ENCODE data around the gene TRMT1.

The TRMT1 gene

DNA sequence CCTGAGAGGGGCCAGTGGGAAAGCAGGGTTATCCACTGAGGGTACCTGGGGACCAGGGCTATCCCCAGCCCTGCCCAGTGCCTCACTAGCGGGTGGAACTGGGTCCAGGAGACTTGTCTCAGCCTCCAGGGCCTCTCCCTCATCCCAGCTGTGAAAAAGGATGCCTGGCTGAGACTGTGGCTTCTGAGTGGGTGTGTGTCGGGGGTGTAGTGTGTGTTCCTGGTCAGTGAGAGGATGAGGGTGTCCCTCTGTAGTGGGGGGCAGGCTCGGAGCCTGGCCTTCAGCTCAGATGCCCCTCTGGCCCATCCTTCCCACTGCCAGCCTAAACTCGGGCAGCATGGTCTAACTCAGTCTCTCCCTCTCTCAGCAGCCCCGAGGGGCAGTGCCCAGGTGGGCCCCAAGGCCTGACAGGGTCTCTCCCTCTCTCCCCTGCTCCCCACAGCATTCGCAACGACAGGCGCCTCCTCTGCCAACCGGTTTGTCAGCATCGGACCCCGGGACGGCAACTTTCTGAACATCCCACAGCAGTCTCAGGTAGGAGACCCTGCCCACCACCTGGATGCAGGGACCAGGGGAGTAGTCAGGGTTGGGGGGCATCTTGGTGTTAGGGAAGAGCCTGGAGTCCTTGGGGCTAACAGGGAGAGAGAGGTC is 26.6 kb downstream of the TRMT1 start:
- DNase-seq, result no peak

DNA sequence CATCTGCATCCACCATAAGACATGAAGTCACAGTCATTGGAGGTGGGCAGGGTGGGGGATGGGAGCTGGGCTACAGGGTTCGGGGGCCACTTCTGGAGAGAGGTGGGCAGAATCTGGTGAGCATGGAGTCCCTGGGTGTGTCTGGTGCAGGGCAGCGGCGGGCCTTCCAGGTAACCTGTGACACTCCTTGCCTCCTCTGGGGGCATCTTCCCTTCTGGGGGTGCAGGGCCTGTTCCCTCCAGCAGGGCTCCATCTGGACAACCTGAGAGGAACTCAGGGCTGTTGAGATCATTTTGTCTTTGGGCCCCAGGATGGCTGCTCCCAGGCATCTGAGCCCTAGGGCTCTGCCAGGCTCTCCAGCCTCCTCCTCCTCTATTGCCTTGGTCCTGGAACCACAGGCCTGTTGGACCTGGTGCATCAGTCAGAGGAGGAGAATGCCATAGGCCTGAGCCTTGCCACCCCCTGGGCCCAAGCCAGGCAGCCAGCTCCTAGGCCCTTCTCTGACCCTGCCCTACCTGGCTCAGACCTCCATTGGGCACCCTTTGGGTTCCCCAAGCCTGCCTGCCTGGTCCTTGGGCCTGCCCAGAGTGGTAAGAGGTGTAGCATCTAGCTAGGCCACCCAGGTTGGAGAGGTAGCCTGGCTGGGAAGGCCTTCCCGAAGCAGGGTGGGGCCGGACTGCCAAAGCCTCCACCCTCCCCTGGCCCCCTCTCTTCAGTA is 27.2 kb downstream of the TRMT1 start:
- DNase-seq, result no peak

- DNase-seq, result no peak
These were observed 28.6 kb downstream of the TRMT1 start for GRCh38 chr19:13087795-13088537.

DNA sequence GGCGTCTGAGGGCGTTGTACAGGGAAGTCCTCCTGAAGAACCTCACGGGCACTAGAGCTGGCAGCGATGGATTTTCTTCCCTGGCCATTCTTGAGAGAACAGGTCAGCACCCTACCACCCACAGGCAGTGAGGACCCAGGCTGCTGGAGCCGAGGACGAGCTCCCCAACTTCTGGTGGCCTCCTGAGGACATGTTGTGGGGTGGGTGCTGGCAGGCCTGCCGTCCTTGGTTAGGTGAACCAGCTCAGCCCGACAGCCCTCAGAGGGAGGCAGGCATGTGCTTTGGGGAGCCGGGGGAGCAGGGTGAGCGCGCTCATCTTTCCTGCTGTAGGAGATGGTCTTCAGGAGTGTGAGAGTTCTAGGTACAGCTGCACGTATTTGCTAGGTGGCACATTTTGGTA is 29.2 kb downstream of the TRMT1 start:
- DNase-seq, result no peak

- DNase-seq, result no peak
These were observed 30.2 kb downstream of the TRMT1 start for GRCh38 chr19:13086341-13086740.

GRCh38 chr19:13085666-13086065 is 30.9 kb downstream of the TRMT1 start:
- no peak for DNase-seq

DNA sequence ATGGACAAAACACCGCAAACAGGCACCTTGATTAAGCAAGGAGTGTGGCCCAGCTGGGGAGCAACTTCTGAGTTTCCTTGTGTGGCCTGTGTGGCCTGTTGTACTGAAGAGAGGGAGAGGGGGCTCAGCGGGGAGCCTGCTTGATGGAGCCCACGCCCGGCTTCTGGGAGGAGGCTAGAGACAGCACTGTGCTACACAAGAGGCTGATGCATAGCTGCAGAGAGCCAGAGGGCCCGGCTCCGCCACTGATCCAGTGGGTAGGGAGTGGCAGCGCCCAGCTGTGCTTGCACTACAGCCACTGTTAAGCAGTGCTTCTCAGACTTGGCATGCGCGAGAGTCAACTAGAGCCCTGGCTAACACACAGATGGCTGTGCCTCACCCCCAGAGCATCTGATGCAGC is 32.9 kb downstream of the TRMT1 start:
- DNase-seq, result no peak

DNA sequence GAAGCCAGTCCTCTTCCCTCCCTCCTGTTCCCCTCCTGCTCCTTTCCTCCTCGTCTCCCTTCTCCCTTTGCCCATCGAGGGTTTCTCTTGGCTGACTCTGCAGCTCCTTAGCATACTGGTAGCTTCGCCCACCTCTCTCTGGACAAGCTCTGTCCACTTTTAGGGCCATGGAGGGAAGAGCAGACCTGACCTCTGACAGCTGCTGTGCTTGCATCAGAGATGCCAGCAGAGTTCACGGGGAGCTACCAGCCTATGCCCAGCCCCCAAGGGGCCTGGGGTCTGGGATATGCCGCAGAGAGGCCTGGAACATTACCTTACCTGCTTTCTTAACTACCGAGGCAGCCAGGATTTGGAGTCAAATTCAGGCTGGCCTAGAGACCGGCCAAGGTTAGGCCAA is 33.5 kb downstream of the TRMT1 start:
- DNase-seq, result no peak

GRCh38 chr19:13082192-13083007 is 34.1 kb downstream of the TRMT1 start:
- no peak for DNase-seq

- no peak for DNase-seq
These were observed 37.0 kb downstream of the TRMT1 start for GRCh38 chr19:13079542-13079986.

- DNase-seq, result no peak
These were observed 37.5 kb downstream of the TRMT1 start for GRCh38 chr19:13078897-13079541.

DNA sequence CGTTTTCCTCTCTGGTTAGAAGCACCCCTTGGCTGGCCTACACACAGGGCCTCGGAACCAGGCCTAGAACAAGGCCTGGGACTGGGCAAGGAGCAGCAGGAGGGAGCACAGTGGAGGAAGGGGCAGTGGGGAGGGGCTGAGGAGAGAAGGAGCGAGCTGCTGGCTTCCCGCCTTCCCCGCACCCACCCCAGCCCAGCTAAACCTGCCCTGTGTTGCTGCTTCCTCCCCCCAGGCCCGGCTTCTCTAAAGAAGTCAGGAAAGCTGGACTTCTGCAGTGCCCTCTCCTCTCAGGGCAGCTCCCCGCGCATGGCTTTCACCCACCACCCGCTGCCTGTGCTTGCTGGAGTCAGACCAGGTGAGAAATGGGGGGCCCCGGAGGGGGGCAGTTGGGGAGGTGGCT is 38.2 kb downstream of the TRMT1 start:
- DNase-seq, result no peak

GRCh38 chr19:13077240-13077639 is 39.3 kb downstream of the TRMT1 start:
- no peak for DNase-seq

DNA sequence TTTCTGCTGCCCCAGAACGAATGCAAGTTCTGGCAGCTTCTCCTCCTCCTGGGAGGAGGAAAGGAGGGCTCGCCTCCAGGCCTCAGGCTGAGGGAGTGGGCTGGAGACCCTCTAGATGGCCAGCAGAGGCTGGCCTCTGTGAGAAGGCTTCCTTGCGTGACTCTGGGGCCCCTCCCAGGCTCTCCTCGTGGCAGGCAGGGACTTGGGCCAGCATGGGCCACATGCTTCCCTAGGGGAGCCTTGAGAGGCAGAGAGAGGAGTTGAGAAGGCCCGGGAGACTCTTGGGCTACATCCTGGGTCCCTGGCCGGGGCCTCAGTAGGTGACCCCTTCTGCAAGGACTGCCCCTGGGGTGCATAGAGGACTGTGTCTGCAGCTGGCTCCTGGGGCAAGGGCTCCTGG is 39.8 kb downstream of the TRMT1 start:
- no peak for DNase-seq

DNA sequence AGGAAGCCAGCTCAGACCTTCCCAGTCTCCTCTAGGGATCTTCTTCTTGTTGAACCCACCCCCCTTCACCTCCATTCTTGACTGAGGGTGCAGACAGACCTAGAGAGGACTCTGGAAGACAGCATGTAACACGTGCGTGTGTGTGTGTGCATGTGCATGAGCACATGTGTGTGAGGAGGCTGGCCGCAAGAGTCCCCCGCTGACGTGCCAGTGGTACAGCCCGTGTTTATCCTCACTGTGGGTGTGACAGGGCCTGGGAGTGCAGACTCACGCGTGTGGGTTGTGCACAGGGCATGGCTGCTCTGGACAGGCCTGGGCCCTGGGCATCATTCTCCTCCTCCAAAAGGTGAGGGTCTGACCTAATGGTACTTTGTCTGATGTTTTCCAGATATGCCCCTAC is 40.2 kb downstream of the TRMT1 start:
- DNase-seq, result no peak

DNA sequence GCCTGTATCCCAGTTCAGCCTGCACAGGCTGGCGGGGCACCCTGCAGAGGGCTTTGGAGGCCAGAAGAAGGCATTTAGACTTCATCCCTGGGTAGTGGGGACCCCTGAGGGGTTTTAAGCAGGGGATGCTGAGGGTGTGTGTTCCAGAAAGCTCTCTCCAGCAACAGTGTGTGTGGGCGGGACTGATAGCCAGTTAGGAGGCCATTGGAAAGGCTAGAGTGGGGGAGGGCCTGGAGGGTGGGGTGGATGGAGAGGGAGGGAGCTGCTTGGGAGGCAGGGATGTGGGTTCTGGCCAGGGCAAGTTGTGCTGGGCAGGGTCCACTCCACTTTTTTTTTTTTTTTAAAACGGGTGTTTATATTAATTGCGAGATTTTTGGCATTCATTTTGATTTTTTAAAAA is 42.2 kb downstream of the TRMT1 start:
- no peak for DNase-seq

DNA sequence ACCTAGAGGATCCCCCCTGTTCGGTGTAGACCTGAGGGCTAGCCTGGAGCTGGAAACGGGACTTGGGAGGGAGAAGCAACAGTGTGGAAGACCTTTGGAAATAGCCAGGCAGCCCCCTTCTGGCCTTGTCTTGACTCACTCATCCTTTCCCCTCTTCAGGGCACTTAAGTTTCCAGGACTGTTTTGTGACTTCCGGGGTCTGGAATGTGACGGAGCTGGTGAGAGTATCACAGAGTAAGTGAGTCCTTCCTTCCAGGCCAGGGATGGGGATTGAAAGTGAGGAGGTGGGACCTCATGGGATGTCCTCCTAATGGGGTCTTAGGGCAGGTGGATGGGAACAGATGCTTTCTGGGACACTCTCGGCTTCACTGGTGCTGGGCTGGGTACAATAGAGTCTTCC is 43.3 kb downstream of the TRMT1 start:
- no peak for DNase-seq

DNA sequence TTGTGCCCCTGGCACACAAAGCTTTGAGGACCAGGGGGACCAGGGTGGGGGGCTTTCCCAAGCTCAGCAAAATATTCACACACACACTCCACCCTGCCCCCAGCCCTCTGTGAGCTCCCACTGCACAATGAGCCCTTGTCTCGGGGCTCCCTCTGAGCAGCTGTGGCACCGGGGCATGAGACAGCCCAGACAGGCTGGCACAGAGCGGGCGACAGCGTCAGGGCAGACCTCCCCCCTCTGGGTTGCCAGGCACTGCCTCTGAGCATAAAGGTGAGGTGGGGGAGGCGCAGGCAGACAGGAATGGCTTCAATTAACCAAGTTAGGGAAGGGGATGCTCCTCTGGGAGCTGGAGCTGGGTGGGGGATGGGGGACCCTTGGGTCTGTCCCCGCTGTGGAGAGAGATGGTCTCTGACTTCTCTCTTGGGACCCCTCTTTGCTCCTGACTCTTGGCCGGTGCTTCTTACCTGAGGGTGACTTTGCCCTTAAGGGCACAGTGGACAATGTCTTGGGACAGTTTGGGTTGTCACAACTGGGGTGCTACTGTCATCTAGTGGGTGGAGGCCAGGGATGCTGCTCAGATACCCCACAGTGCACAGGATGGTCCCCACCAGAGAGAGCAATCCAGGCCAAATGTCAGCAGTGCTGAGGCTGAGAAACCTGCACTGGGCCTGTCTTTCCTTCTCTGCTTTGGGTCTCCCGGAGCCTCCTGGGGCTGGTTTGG is 44.2 kb downstream of the TRMT1 start:
- DNase-seq, result no peak

DNA sequence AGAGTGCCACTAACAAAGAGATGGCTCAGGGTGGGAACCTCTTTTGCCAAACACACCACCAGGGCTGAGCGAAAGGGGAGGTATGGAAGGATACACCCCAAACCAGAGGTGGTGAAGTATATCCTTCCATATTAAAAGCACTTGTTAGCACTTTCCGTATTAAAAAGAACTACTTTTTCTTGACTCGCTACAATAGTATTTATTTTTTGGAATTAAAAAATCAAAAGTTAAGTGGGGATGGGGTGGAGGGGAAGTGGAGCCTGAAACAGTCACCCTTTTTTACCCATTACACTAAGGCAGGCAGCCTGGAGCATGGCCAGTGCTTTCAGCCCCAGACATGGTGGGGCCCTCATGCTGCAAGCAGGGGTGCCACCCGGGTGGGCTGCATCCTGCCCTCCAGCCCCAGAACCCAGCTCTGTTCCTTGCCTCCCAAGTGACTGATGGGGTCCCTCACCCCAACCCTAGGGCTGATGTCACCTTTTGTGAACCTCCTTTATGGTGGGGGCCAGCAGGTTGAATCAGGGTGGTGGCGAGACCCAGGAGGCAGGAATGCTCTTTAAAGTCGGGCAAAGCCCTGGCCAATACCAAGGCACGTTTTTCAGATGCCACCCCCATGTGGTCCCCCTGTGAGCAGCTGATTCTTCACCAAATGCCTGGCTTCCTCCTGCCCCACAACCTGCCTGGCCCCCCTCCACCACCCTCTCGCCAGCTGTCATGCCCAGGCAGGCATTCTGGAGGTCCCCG is 44.9 kb downstream of the TRMT1 start:
- no peak for DNase-seq

DNA sequence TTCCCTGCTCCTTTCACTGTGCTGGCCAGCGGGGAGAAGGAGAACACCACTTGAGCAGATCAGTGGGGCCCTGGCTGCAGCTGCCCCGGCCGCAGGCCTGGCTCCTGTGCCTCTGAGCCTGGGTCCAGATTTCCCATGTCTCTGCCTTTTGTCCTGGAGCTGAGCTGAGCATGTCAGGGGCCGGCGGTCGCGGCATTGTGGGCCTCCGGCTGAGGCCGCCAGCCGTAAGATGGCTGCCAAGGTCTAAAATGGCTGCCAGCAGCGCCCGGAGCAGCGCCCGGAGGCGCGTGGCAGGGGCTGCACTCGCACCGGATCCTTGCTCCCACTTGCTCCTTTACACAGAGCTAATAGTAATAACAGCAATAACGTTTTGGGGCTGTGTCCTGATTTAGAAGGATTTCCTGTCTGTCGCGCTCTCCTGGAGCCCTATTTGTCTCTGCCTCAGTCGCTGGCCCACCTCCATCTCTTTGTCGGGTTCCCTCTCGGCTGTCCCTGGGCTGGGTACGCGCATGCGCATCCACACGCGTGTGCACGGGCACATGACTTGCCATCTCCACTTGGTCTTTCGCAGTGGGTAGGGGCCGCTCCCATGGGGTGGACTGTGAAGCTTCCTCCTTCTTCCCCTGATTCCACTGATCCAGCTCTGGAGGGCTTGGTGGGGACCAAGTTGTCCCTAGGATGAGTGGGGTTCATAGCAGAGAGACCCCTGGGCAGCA is 46.0 kb downstream of the TRMT1 start:
- DNase-seq, result no peak

Data from stimulated activated naive CD4-positive, alpha-beta T cell treated with Interleukin-2 at 50 U/mL for 16 hours (primary cell).